A549 (cell line): Measurements from ENCODE around the gene LIN7B.

Source experiments
- CTCF ChIP-seq: fragments of >200 bp; sonication (Bioruptor Twin); formaldehyde crosslinking; IDR thresholded peaks from 3 replicates; pipeline ENCODE4 v1.5.1; 2016
- RAD21 ChIP-seq, 2 experiments: fragments of >200 bp in 1 of 2; sonication (Bioruptor Twin) in 1 of 2; formaldehyde crosslinking in 1 of 2; IDR thresholded peaks in 1 of 2; conservative IDR thresholded peaks in 1 of 2; 2 replicates in 1 of 2; 3 replicates in 1 of 2; pipeline ENCODE4 v1.6.1; 2012 to 2018; ENCODE audit warnings: inconsistent platforms in 1 of 2

GRCh38 chr19:49071860-49072547 lies 42.2 kb upstream of the LIN7B start:
- TF ChIP-seq CTCF (no peak), RAD21 (conservative IDR thresholded peaks at IDR 0.05 in 1 of 2, IDR thresholded peaks at IDR 0.05 in 1 of 2) (no peak)
